Activated CD8-positive, alpha-beta memory T cell treated with anti-CD3 and anti-CD28 coated beads for 4 hours (primary cell): Measurements from ENCODE around the gene ENTHD1.

Source experiments
- DNase-seq, 2 donors: peaks; one replicate each; pipeline ENCODE4 v3.0.0-alpha.2; 2020; ENCODE audit warnings: low read depth in 2 of 2

ENTHD1 gene

GRCh38 chr22:39893526-39893925 is at the start of gene ENTHD1:
ENTHD1 (minus strand) TSS chr22:39893760; CDS start chr22:39887748, 6,012 bp downstream.
- DNase-seq: no peak

GRCh38 chr22:39943337-39943736 is 49.8 kb upstream of the ENTHD1 start:
- no peak for DNase-seq

- DNase-seq: no peak
Observed at GRCh38 chr22:39942439-39943230, 49.1 kb upstream of the ENTHD1 start.

DNA sequence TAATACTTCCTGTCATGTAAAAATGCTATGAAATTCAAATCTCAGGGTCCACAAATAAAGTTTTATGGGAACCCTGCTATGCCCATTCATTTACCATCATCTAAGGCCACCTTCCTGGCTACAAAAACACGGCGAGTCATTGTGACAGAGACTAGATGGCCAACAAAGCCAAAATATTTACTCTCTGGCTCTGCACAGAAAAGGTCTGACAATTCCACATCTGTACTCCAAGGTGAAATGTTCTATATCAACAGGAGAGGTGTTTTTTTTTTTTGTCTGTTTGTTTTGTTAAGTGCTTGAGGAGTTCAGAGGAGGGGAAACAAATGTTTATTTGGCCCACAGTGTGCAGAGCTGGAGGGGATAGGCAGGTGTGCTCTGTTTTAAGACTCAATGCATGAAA is 48.0 kb upstream of the ENTHD1 start:
- no peak for DNase-seq

DNA sequence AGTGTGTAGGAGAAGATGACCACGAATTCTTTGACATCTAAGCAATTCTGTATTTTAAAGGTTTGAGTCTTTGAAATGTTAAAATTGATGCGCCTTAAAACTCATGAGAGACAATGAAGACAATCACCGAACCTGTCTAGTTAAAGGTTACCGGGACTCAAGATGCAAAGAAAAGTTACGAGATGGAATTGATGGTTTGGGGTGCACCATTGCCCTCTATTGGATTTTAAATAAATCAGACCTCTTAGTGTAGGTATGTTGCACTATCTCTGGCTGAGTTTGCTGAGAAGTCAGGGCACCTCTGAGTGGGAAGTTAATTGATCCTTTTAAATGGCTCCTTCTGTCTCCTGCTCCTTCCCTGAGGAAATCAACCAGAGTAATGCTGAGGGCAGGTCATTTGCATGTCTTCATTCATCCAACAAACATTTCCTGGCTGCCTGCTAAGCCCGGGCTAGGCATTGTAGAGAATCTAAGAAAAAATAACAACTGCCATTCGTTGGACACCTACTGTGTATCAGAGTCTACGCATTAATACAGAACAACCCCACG is 47.3 kb upstream of the ENTHD1 start:
- DNase-seq: no peak

DNA sequence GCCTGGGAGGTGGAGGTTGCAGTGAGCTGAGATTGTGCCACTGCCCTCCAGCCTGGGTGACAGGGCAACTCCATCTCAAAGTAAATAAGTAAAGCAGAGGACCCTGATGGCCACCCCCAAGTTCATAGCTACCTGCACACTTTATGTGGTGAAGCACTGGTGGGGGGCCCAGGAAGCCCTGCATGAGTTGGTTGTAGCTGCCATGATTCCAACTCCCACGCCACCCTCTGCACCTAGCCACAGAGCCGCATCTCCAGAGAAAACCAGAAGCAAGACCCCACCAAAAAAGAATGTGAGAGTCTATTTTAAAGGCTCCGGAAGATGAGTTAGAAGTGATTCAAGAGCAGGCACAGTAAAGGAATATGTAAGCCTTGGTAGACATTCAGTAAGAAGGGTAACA is 46.3 kb upstream of the ENTHD1 start:
- peak in 1 of 2 donors; percentile 25 for DNase-seq

DNA sequence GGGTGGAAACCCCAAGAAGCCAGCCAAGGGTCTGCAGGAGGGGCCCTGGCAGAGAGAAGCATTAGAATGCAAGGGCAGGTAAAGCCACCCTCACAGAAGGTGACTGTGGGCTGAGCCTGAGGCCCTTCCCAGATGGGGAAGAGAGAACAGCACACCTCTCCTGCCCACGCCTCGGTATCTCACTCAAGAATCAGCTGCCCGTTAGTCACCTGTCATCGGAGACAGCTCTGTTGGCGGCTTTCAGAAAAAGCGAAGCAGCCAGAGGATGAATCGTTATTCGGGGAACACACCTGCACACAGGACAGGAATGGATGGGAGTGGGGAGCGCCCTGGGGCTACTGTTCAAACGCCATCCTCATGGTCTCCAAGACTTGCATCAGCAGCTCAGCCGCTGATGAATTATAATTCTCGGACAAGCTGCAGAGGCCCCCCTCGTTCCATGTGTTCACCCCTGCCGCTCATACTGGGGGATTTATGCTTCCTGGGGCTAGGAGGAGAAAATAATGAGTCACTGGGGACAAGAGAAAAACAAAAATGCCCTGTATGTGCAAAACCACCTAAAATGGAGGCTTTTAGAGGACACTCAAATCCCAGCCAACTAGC is 45.0 kb upstream of the ENTHD1 start:
- peak; percentile 24 to 60 for DNase-seq

- no peak for DNase-seq
Observed at GRCh38 chr22:39937906-39938305, 44.3 kb upstream of the ENTHD1 start.

DNA sequence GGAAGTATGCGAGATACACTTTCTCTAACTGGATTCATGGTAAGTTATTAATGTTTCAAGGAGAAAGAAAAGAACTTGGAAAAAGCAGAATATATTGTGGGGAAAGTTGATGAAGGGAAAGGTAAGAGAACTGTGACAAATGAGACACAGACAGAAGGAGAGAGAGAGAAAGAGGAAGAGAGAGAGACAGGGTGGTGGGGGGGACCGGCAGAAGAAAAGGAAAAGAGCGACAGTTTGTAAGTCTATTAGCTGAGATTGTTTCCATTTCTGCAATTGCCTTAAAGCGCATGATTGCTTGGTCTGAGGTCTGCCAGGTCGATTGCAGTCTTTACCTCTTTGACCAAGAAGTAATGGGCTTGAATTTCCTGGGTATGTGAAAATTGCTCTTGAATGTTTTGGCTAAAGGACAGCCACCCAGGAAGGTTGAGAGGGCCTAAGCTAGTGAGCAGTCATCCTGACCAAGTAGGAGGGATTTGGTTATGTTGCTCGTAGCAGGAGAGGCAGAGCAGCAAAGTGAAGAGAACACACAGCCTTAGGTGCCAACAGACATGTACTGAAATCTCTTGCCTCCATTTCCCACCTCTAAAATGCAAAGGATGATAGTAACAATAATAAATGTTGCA is 43.1 kb upstream of the ENTHD1 start:
- no peak for DNase-seq

DNA sequence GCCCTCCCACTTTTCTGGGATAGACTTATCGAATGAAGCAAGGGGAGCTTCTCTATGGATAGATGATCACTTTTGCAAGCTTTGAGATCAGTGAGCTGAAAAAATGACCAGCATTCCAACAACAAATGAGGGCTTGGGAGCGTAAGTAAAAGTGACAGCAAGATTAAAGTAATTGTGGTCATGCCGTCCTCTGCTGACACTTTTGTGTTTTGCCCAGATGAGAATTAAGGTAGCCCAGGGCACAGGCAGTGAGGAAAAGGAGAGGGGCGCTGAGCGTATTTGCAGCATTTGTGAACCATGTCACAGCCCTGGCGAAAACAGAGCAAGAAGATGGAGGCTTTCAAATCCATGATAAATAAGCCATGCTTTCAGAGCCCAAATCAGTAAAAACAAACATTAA is 42.1 kb upstream of the ENTHD1 start:
- no peak for DNase-seq

GRCh38 chr22:39935116-39935515 is 41.6 kb upstream of the ENTHD1 start:
- DNase-seq: no peak

DNA sequence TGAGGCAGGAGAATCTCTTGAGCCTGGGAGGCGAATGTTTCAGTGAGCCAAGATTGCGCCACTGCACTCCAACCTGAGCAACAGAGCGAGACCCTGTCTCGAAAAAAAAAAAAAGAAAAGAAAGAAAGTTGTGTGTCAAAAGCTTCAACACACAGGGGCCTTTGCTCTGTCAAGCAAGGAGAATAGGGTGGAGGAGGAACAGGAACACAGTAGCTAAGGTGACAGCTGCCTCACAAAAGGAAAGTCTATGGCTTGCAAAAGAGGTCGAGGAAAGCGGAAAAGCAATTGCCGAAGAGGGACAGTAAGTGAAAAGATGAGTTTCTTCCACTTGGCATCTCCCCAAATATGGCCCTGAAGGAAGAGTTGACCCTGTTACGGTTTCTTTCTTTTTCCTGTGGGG is 40.2 kb upstream of the ENTHD1 start:
- DNase-seq: no peak

- DNase-seq: no peak
Observed at GRCh38 chr22:39932918-39933649, 39.5 kb upstream of the ENTHD1 start.

DNA sequence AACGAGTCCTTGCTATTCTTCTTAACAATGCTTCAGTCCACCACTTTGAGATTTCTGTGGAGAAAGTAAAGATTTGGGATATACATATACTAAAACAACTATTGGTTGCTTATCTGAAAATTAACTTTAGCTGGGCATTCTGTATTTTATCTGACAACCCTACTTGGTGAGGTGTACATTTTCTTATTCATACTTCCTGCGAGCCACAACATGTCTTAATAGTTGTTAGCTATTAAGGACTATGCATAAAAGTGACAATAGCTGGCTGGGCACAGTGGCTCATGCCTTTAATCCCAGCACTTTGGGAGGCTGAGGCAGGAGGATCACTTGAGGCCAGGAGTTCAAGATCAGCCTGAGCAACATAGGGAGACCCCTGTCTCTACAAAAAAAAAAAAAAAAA is 38.6 kb upstream of the ENTHD1 start:
- no peak for DNase-seq

DNA sequence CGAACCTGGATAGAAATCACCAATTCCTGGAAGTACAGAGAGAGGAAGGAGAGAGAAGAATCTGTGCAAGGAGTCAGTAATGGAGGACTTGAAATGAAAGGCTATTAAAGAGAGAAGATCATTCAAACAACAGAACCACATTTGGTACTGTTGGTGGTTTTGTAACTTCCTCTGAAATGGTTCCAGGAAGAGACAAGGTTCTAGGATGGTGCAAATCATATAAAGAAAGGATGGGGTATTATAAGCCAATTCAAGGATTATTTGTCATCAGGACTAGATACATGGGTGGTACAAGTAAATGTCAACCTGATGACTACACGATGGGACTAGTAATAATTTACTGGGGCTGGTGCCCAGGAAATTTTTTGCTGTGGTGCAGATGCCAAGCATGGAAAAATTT is 37.7 kb upstream of the ENTHD1 start:
- DNase-seq: no peak

DNA sequence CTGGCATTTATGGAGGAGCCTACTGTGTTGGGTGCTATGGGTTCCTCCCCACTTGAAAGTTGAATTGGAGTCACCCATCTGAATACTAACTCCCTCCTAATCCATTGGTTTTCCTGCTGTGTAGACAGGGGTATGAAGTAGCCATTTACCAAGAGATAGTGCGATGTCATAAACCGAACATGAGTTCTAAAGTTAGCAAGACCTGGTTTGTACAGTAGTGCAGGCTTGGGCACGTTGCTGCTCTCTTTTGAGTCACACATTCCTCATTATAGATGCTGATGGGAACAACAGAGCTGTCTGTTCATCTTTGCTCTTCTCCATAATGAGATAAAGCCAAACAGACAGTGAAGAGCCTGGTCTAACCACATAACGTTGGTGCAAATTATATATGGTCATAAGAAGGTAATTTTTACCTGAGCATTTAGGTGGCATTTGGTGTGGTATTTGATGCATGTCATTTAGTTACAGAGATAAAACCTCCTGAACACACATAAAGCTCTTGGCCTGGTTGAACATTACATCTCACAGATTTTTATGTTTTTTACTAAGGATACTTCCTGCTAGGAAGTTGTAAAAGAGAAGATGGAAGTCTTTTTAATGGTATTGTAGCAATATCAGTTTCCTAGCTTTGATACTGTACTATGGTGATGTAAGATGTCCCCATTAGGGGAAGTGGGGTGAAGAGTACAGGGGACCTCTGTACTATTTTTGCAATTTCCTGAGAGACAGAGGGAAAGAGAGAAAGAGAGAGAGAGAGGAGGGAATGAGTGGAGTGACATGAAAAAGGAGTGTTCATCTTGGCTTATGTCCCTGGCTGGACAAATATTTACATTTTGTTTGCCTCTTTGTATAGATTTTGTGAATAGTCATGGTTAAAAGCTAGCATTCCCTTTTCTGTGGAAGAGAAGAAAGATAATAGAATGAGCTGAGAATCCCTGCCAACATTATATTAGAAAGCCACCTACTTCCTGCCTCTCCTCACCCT is 35.3 kb upstream of the ENTHD1 start:
- no peak for DNase-seq

DNA sequence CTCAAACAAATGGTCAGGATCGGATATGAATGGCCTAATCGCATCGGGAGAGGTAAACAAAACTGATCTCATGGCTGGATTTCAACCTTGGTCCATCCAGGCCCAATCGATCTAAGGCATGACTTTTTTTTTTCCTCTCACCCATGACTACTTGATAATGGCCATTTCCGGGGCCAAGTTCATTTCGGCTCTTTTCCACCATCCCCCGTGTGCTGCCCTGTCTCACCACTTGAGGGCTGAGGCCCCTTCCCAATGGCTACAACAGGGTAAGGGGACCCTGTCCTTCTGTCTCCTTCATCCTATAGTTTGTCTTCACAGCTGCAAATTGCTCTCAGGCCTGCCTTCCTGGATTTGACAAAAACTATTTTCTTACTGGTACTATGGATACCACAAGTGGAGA is 34.0 kb upstream of the ENTHD1 start:
- DNase-seq: no peak

DNA sequence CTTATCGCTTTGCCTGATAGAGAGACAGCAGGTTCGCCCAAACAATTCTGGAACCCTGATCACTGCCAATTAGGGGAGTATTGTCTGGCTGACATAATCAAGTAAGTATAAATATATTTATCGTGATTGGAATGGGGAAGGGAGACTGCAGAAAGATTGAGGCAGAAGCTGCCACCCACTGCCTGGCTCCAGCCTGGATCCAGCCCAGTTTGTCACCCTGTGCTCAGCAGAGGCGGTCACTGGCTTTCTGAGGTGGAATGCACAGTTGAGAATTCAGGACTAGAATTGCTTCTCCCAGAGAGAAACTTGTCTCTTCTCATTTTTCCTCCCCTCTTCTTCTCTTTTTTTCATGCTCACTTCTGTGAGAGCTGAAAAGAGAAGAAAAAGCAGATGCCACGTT is 33.2 kb upstream of the ENTHD1 start:
- DNase-seq: no peak

GRCh38 chr22:39925909-39926679 is 32.5 kb upstream of the ENTHD1 start:
- DNase-seq: no peak

DNA sequence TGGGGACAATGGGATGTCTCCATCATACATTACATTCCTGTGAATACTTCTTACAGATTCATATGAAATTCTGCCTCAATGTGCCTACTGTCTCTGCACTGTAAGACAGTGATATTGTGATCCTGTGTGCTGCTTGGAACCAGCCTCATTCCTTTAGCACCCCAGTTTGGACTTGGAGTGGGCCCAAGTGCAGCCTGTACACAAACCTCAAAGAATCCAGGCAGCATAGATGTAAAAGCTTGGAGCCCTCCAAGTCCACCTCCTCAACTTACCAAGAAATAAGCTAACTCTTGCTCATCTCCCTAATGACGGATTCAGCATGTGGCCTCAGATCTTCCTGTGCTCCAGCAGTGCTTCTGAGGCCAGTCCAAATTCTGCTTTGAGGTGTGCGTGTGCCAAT is 31.7 kb upstream of the ENTHD1 start:
- no peak for DNase-seq
